Measurements from ENCODE around the gene MICALL2. TPM values are rescaled to one million over a fixed set of nuclear protein-coding genes. Genes with fewer than 3 reads are reported as not detected.

The MICALL2 gene
- polyA plus RNA-seq, 1 donor, result 77.8 TPM

- Histone ChIP-seq H3K9me3 (ENCODE audit: control insufficient read depth, low read depth, low read length) (peaks cover 11% of the 10 kb centered on the region), H3K4me3 (ENCODE audit: low read length) (no peak overlapping the region), H3K4me1 (ENCODE audit: control insufficient read depth, insufficient read depth, low read length) (no peaks in the 10 kb centered on the region), H3K36me3 (ENCODE audit: control insufficient read depth, insufficient read depth, low read length) (peaks cover 58% of the 10 kb centered on the region), H3K27ac (ENCODE audit: low read length) (no peak overlapping the region), H3K27me3 (ENCODE audit: control insufficient read depth, insufficient read depth, low read length) (no peaks in the 10 kb centered on the region)
- no peak for DNase-seq
- no CpG with 5 or more reads among the region's 41 CpGs for WGBS (ENCODE audit: insufficient coverage, low lambda C conversion rate)
These were observed 17.5 kb downstream of the MICALL2 start for GRCh38 chr7:1441615-1442354.

- Histone ChIP-seq H3K27me3 (ENCODE audit: control insufficient read depth, insufficient read depth, low read length) (no peaks in the 10 kb centered on the region), H3K4me1 (ENCODE audit: control insufficient read depth, insufficient read depth, low read length) (no peaks in the 10 kb centered on the region), H3K36me3 (ENCODE audit: control insufficient read depth, insufficient read depth, low read length) (peaks cover 62% of the 10 kb centered on the region), H3K27ac (ENCODE audit: low read length) (no peak overlapping the region), H3K9me3 (ENCODE audit: control insufficient read depth, low read depth, low read length) (peaks cover 11% of the 10 kb centered on the region), H3K4me3 (ENCODE audit: low read length) (no peak overlapping the region)
- no CpG with 5 or more reads among the region's 10 CpGs for WGBS (ENCODE audit: insufficient coverage, low lambda C conversion rate)
- no peak for DNase-seq
These were observed 18.6 kb downstream of the MICALL2 start for GRCh38 chr7:1440620-1441019.

DNA sequence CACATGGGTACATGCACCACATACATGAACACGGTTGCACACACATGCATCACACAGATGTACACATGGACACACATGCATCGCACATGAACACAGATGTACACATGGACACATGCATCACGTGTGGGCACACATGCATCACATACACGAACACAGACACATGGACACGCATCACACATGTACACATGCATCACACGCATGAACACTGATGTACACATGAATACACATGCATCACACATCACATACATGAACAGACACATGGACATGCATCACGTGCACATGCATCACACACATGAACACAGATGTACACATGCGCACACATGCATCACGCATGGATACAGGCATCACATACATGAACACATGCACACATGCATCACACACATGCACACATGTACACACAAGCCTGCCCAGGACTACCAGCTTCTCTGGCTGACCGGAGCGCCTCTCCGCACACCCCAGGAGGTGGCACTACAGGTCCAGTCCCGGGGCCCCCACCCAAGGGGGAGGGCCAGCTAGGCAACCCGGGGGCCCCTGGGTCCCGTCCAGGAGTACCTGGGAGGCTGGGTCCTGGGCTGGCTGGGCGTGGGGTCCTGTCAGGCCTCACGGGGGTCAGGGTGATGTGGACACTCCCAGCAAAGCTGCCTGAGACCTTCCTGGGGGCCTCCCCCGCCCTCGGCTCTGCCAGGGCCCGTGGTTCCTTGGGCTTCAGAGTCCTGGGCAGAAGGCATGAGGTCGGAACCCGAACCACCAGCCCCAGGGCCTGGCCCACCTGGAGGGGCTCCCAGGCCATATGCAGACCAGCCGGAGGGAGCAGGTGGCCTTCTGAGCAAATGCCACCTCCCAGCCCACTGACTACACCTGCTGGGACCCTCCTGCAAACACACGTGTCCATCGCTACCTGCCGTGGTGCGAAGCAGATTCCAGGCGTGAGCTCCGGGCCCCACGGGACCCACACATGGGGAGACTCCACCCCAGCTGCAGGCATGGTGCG lies 19.6 kb downstream of the MICALL2 start:
- no peak for DNase-seq
- peaks cover 64% of the 10 kb centered on the region for H3K36me3 ChIP-seq (ENCODE audit: control insufficient read depth, insufficient read depth, low read length)
- no peaks in the 10 kb centered on the region for H3K4me1 ChIP-seq (ENCODE audit: control insufficient read depth, insufficient read depth, low read length)
- no peak overlapping the region for H3K4me3 ChIP-seq (ENCODE audit: low read length)
- peaks cover 8% of the 10 kb centered on the region for H3K9me3 ChIP-seq (ENCODE audit: control insufficient read depth, low read depth, low read length)
- no peaks in the 10 kb centered on the region for H3K27me3 ChIP-seq (ENCODE audit: control insufficient read depth, insufficient read depth, low read length)
- H3K27ac ChIP-seq (ENCODE audit: low read length), result no peak overlapping the region
- no CpG with 5 or more reads among the region's 31 CpGs for WGBS (ENCODE audit: insufficient coverage, low lambda C conversion rate)

DNA sequence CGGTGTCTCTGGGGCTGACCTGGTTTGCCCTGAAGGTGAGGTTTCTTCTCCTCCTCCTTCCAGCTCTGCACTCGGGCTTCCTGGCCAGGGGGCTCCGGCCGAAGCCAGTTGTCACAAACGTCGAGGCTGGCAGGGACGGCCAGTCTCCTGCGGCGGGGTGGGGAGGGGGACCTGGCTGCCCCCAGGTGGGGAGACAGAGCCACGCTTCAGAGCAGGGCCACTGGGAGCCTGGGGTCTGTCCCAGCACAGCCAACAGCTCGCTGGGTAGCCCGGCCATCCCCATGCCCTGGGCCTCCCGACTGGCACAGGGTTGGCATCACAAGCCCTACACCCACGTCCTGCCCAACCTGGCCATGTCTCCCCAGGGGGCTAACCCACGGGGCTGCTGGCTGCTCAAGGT lies 20.4 kb downstream of the MICALL2 start:
- no peak overlapping the region for H3K27ac ChIP-seq (ENCODE audit: low read length)
- H3K4me1 ChIP-seq (ENCODE audit: control insufficient read depth, insufficient read depth, low read length), result no peaks in the 10 kb centered on the region
- no CpG with 5 or more reads among the region's 15 CpGs for WGBS (ENCODE audit: insufficient coverage, low lambda C conversion rate)
- H3K27me3 ChIP-seq (ENCODE audit: control insufficient read depth, insufficient read depth, low read length), result no peaks in the 10 kb centered on the region
- H3K9me3 ChIP-seq (ENCODE audit: control insufficient read depth, low read depth, low read length), result peaks cover 5% of the 10 kb centered on the region
- H3K36me3 ChIP-seq (ENCODE audit: control insufficient read depth, insufficient read depth, low read length), result peaks cover 61% of the 10 kb centered on the region
- H3K4me3 ChIP-seq (ENCODE audit: low read length), result no peak overlapping the region
- no peak for DNase-seq

GRCh38 chr7:1438208-1438607 lies 21.1 kb downstream of the MICALL2 start:
- Histone ChIP-seq H3K27ac (ENCODE audit: low read length) (no peak overlapping the region), H3K36me3 (ENCODE audit: control insufficient read depth, insufficient read depth, low read length) (peaks cover 61% of the 10 kb centered on the region), H3K4me1 (ENCODE audit: control insufficient read depth, insufficient read depth, low read length) (no peaks in the 10 kb centered on the region), H3K27me3 (ENCODE audit: control insufficient read depth, insufficient read depth, low read length) (no peaks in the 10 kb centered on the region), H3K9me3 (ENCODE audit: control insufficient read depth, low read depth, low read length) (peaks cover 5% of the 10 kb centered on the region), H3K4me3 (ENCODE audit: low read length) (no peak overlapping the region)
- WGBS (ENCODE audit: insufficient coverage, low lambda C conversion rate), result no CpG with 5 or more reads among the region's 10 CpGs
- DNase-seq, result no peak

GRCh38 chr7:1437155-1437880 lies 22.0 kb downstream of the MICALL2 start:
- DNase-seq, result no peak
- H3K4me1 ChIP-seq (ENCODE audit: control insufficient read depth, insufficient read depth, low read length), result no peaks in the 10 kb centered on the region
- no peak overlapping the region for H3K4me3 ChIP-seq (ENCODE audit: low read length)
- H3K27me3 ChIP-seq (ENCODE audit: control insufficient read depth, insufficient read depth, low read length), result no peaks in the 10 kb centered on the region
- no CpG with 5 or more reads among the region's 43 CpGs for WGBS (ENCODE audit: insufficient coverage, low lambda C conversion rate)
- no peak overlapping the region for H3K27ac ChIP-seq (ENCODE audit: low read length)
- H3K9me3 ChIP-seq (ENCODE audit: control insufficient read depth, low read depth, low read length), result peaks cover 5% of the 10 kb centered on the region
- H3K36me3 ChIP-seq (ENCODE audit: control insufficient read depth, insufficient read depth, low read length), result peaks cover 61% of the 10 kb centered on the region

GRCh38 chr7:1436608-1437007 lies 22.7 kb downstream of the MICALL2 start:
- no peak for DNase-seq
- Histone ChIP-seq H3K36me3 (ENCODE audit: control insufficient read depth, insufficient read depth, low read length) (peaks cover 55% of the 10 kb centered on the region), H3K27ac (ENCODE audit: low read length) (no peak overlapping the region), H3K4me1 (ENCODE audit: control insufficient read depth, insufficient read depth, low read length) (peaks cover 3% of the 10 kb centered on the region), H3K27me3 (ENCODE audit: control insufficient read depth, insufficient read depth, low read length) (no peaks in the 10 kb centered on the region), H3K9me3 (ENCODE audit: control insufficient read depth, low read depth, low read length) (peaks cover 5% of the 10 kb centered on the region), H3K4me3 (ENCODE audit: low read length) (no peak overlapping the region)
- no CpG with 5 or more reads among the region's 20 CpGs for WGBS (ENCODE audit: insufficient coverage, low lambda C conversion rate)

DNA sequence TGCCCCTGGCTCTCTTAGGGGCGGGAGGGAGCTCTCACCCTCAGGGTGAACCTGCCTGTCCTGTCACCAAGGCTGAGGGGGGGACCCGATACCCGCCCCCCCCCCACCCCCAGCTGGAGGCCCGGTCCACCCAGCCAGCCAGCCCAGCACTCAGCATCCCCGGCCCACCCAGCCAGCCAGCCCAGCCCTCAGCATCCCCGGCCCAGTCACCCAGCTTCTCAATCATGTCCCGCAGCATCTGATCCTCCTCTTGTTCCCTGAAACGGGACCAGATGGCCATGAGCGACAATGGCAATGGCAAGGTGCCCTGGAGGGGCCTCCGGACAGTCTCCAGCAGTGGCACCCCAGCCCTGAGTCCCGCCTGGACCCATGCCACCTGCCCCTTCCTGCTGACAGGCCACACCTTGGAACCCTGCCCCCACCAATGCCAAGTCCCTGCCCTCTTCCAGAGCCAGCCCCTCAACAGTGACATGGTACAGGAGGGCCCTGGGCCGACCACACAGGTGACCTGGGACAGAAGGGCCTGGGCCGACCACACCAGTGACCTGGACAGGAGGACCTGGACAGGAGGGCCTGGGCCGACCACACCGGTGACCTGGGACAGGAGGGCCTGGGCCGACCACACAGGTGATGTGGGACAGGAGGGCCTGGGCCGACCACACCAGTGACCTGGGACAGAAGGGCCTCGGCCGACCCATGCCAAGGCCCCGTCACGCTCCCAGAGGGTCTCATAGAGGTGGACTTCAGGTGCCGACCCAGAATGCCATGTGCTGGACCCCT lies 24.2 kb downstream of the MICALL2 start:
- Histone ChIP-seq H3K9me3 (ENCODE audit: control insufficient read depth, low read depth, low read length) (peaks cover 5% of the 10 kb centered on the region), H3K27ac (ENCODE audit: low read length) (no peak overlapping the region), H3K4me1 (ENCODE audit: control insufficient read depth, insufficient read depth, low read length) (peaks cover 3% of the 10 kb centered on the region), H3K27me3 (ENCODE audit: control insufficient read depth, insufficient read depth, low read length) (peaks cover under 1% of the 10 kb centered on the region), H3K4me3 (ENCODE audit: low read length) (no peak overlapping the region), H3K36me3 (ENCODE audit: control insufficient read depth, insufficient read depth, low read length) (peaks cover 40% of the 10 kb centered on the region)
- WGBS (ENCODE audit: insufficient coverage, low lambda C conversion rate), result no CpG with 5 or more reads among the region's 22 CpGs
- no peak for DNase-seq

DNA sequence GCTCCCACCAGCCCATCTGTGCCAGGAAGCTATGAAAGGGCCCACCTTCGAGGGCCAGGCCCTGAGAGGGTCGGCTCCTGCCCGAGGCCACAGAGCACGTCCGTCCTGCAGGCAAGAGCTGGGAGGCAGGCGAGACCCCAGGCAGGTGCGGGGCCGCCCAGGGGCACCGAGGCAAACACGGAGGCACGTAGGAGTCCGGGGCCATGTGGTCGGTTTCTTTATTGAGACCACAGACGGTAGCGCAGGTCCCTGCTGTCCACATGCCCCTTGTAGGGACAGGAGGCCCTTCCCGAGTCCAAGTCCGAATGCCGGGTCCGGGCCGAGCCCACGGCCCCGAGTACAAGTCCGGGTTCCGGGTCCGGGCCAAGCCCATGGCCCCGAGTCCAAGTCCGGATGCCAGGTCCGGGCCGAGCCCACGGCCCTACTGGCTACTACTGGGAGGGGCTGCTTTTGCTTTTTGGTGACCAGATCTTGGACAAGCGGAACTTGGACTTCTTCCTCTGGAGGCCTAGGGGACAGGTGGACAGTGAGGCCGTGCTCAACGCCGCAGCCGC lies 25.0 kb downstream of the MICALL2 start:
- Histone ChIP-seq H3K27ac (ENCODE audit: low read length) (no peak overlapping the region), H3K4me1 (ENCODE audit: control insufficient read depth, insufficient read depth, low read length) (peaks cover 3% of the 10 kb centered on the region), H3K4me3 (ENCODE audit: low read length) (no peak overlapping the region), H3K36me3 (ENCODE audit: control insufficient read depth, insufficient read depth, low read length) (peaks cover 32% of the 10 kb centered on the region), H3K27me3 (ENCODE audit: control insufficient read depth, insufficient read depth, low read length) (peaks cover 9% of the 10 kb centered on the region), H3K9me3 (ENCODE audit: control insufficient read depth, low read depth, low read length) (no peaks in the 10 kb centered on the region)
- DNase-seq, result no peak
- WGBS (ENCODE audit: insufficient coverage, low lambda C conversion rate), result no CpG with 5 or more reads among the region's 35 CpGs
